Endothelial cell of umbilical vein (primary cell): ENCODE results near the gene SPEF2.

Source experiments
- CTCF ChIP-seq, 2 donors: IDR thresholded peaks; 1 replicate in 1 of 2; 2 replicates in 1 of 2; pipeline ENCODE4 v1.5.1; 2011; ENCODE audit warnings: low read length in 2 of 2, mild to moderate bottlenecking in 2 of 2, moderate library complexity in 2 of 2, control low read depth in 1 of 2, inconsistent platforms in 1 of 2, low read depth in 1 of 2; ENCODE audit not compliant: insufficient read depth in 1 of 2; ENCODE audit errors: extremely low read depth in 1 of 2
- EZH2 ChIP-seq: IDR thresholded peaks from 2 replicates; pipeline ENCODE4 v1.6.1; 2012; ENCODE audit warnings: borderline replicate concordance, low read depth, mild to moderate bottlenecking, moderate library complexity, low read length, inconsistent platforms; ENCODE audit not compliant: severe bottlenecking
- MYC ChIP-seq: IDR thresholded peaks from one replicate; pipeline ENCODE4 v1.6.1; 2011; ENCODE audit warnings: mild to moderate bottlenecking, low read depth, low read length
- POLR2A ChIP-seq: IDR thresholded peaks from 2 replicates; pipeline ENCODE4 v1.6.1; 2012; ENCODE audit warnings: low read depth, mild to moderate bottlenecking, control low read depth, low read length
- POLR2AphosphoS5 ChIP-seq: IDR thresholded peaks from 2 replicates; pipeline ENCODE4 v1.6.1; 2012; ENCODE audit warnings: low read depth, mild to moderate bottlenecking, control low read depth, low read length, moderate library complexity; ENCODE audit not compliant: insufficient read depth

DNA sequence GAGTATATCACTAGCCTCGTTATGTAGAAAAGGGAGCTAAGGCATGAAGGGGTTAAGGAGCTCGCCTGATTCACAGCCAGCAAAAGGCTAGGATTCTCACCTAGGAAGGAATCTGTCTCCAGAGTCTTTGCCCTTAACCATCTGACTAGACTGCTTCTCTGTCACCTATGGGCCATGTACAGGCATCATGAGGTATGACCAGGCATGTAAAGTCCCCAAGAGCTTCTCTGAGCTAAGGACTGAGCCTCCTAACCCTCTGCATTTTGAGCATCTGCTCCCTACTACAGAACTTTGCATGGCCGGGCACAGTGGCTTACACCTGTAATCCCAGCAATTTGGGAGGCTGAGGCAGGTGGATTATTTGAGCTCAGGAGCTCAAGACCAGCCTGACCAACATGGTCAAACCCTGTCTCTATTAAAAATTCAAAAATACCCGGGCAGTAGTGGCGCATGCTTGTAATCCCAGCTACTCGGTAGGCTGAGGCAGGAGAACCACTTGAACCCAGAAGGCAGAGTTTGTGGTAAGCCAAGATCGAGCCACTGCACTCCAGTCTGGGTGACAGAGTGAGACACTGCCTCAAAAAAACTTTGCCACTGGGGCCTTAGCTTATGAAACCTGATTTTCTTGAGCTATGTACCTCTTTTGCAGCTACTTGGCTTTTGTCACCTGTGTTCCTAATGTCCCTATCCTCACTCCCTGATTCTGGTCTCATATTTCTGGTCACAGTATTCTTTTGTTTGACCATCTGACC, 205.9 kb downstream of the SPEF2 start:
- TF ChIP-seq POLR2A (no peak), CTCF (IDR thresholded peaks at IDR 0.05; ENCODE audit: extremely low read depth in 1 of 2, insufficient read depth in 1 of 2, low read depth in 1 of 2, low read length in 2 of 2) (no peak), EZH2 (no peak), POLR2AphosphoS5 (no peak), MYC (no peak)
